HCT116 (cell line): ENCODE results near the gene RAD17. TPM values are rescaled to one million over a fixed set of nuclear protein-coding genes. Genes with fewer than 3 reads are reported as not detected.

Experiments
- ATAC-seq: fragments of 200-7000 bp; cut with Tn5 transposase; 2 replicates; pipeline ENCODE4 v1.9.1; 2020; ENCODE audit warnings: mild to moderate bottlenecking, moderate library complexity
- BruUV-seq: library from RNA; stranded (reverse); fragments of 400-500 nt; replicated peaks from 2 replicates; lab custom pipeline; 2021; lab: Mats Ljungman, UMichigan
- CTCF ChIA-PET: fragments of 300-600 bp; sonication (Branson Sonifier 250); formaldehyde crosslinking; loops from one replicate; lab custom pipeline; 2021; ENCODE audit warnings: antibody characterized with exemption; lab: Charles Lee
- POLR2A ChIA-PET: fragments of 300-600, 350-600 bp; sonication (Branson Sonifier 250); formaldehyde crosslinking; loops from one replicate; lab custom pipeline; 2021; ENCODE audit warnings: antibody characterized with exemption; lab: Charles Lee
- RAD21 ChIA-PET, 2 experiments: fragments of 300-600 bp; sonication (Branson Sonifier 250); formaldehyde crosslinking; loops; one replicate each; lab custom pipeline; 2023; ENCODE audit warnings: low total read pairs in 2 of 2; ENCODE audit not compliant: uncharacterized antibody in 2 of 2, unreplicated experiment in 2 of 2, low non-redundant PET in 1 of 2; lab: Charles Lee
- DNase-seq: peaks from one replicate; pipeline ENCODE4 v3.0.0-alpha.2; 2010; ENCODE audit warnings: low read depth, low spot score
- H2AFZ ChIP-seq: fragments of 200-600 bp; shearing (Covaris generic), sonication (generic); 2 replicates; pipeline ENCODE4 v1.6.1; 2017; ENCODE audit warnings: low read depth, mixed run types, mixed read lengths, antibody characterized with exemption, low read length; ENCODE audit not compliant: poor library complexity, severe bottlenecking
- H3K27ac ChIP-seq: 2 replicates; pipeline ENCODE4 v1.5.1; 2012; ENCODE audit warnings: low read depth, low read length
- H3K27me3 ChIP-seq: fragments of 200-600 bp; sonication (generic); 2 replicates; pipeline ENCODE4 v1.6.1; 2016; ENCODE audit warnings: mixed run types, low read length, mixed read lengths; ENCODE audit not compliant: insufficient read depth
- H3K36me3 ChIP-seq, 2 experiments: fragments of 200-500 bp in 1 of 2; fragments of 200-600 bp in 1 of 2; sonication (Bioruptor generic) in 1 of 2; sonication (generic) in 1 of 2; 2 replicates each; pipeline versions ENCODE4 v1.5.1 to v1.6.1; 2014 to 2016; ENCODE audit warnings: low read length in 2 of 2, inconsistent platforms in 1 of 2, mixed read lengths in 1 of 2, mixed run types in 1 of 2; ENCODE audit not compliant: insufficient read depth in 2 of 2, control insufficient read depth in 1 of 2
- H3K4me1 ChIP-seq, 2 experiments: fragments of 200-600 bp in 1 of 2; sonication (generic) in 1 of 2; 2 replicates each; pipeline versions ENCODE4 v1.5.1 to v1.6.1; 2012 to 2017; ENCODE audit warnings: low read length in 2 of 2, inconsistent platforms in 1 of 2, mild to moderate bottlenecking in 1 of 2, mixed read lengths in 1 of 2, mixed run types in 1 of 2, moderate library complexity in 1 of 2; ENCODE audit not compliant: insufficient read depth in 2 of 2, control insufficient read depth in 1 of 2
- H3K4me2 ChIP-seq: fragments of 200-600 bp; sonication (generic); 2 replicates; pipeline ENCODE4 v1.6.1; 2017; ENCODE audit warnings: mixed run types, low read length, mixed read lengths
- H3K4me3 ChIP-seq, 2 experiments: fragments of 200-600 bp in 1 of 2; sonication (generic) in 1 of 2; replicated peaks in 1 of 2; 2 replicates each; pipeline ENCODE4 v1.5.1; 2011 to 2016; ENCODE audit warnings: low read length in 2 of 2, control low read depth in 1 of 2, low read depth in 1 of 2, mild to moderate bottlenecking in 1 of 2, mixed read lengths in 1 of 2, mixed run types in 1 of 2
- H3K79me2 ChIP-seq: fragments of 200-600 bp; sonication (generic); 2 replicates; pipeline ENCODE4 v1.6.1; 2017; ENCODE audit warnings: mild to moderate bottlenecking, mixed run types, low read length, moderate library complexity, mixed read lengths; ENCODE audit not compliant: insufficient read depth
- H3K9ac ChIP-seq: fragments of 200-600 bp; sonication (generic); 2 replicates; pipeline ENCODE4 v1.6.1; 2016; ENCODE audit warnings: low read length, mixed read lengths
- H3K9me2 ChIP-seq: fragments of 200-600 bp; sonication (generic), shearing (Covaris generic); 2 replicates; pipeline ENCODE4 v1.6.1; 2017; ENCODE audit warnings: mixed run types, mild to moderate bottlenecking, moderate library complexity; ENCODE audit not compliant: insufficient read depth
- H3K9me3 ChIP-seq, 2 experiments: fragments of 200-500 bp in 1 of 2; fragments of 200-600 bp in 1 of 2; sonication (Bioruptor generic) in 1 of 2; sonication (generic) in 1 of 2; 2 replicates each; pipeline ENCODE4 v1.6.1; 2014 to 2017; ENCODE audit warnings: low read length in 2 of 2, mixed read lengths in 2 of 2, inconsistent platforms in 1 of 2, low read depth in 1 of 2, mild to moderate bottlenecking in 1 of 2, mixed run types in 1 of 2, moderate library complexity in 1 of 2; ENCODE audit not compliant: control insufficient read depth in 1 of 2, insufficient read depth in 1 of 2
- H4K20me1 ChIP-seq: fragments of 200-600 bp; sonication (generic), shearing (Covaris generic); 2 replicates; pipeline ENCODE4 v1.6.1; 2017; ENCODE audit warnings: mixed run types, mild to moderate bottlenecking, moderate library complexity; ENCODE audit not compliant: insufficient read depth
- ATF3 ChIP-seq: IDR thresholded peaks from 2 replicates; pipeline ENCODE4 v1.6.1; 2012
- CBX3 ChIP-seq: IDR thresholded peaks from 2 replicates; pipeline ENCODE4 v1.6.1; 2012; ENCODE audit warnings: low read depth
- CEBPB ChIP-seq: IDR thresholded peaks from 2 replicates; pipeline ENCODE4 v1.6.1; 2012; ENCODE audit warnings: low read depth
- CTCF ChIP-seq, 3 experiments: fragments of 200-600 bp in 1 of 3; sonication (generic) in 1 of 3; IDR thresholded peaks in 2 of 3; conservative IDR thresholded peaks in 1 of 3; 2 replicates each; pipeline ENCODE4 v1.5.1; 2012 to 2017; ENCODE audit warnings: low read depth in 2 of 3, low read length in 2 of 3, antibody characterized with exemption in 1 of 3, borderline replicate concordance in 1 of 3, control low read depth in 1 of 3, mild to moderate bottlenecking in 1 of 3, mixed read lengths in 1 of 3, mixed run types in 1 of 3, moderate library complexity in 1 of 3; ENCODE audit not compliant: insufficient read depth in 1 of 3
- EGR1 ChIP-seq: IDR thresholded peaks from 2 replicates; pipeline ENCODE4 v1.6.1; 2012; ENCODE audit warnings: low read depth
- ELF1 ChIP-seq: IDR thresholded peaks from 2 replicates; pipeline ENCODE4 v1.6.1; 2012; ENCODE audit warnings: low read depth, borderline replicate concordance
- EZH2 ChIP-seq: fragments of 200-600 bp; sonication (generic); IDR thresholded peaks from 2 replicates; pipeline ENCODE4 v1.6.1; 2017; ENCODE audit warnings: antibody characterized with exemption, mixed run types
- EZH2phosphoT487 ChIP-seq: fragments of 200-600 bp; IDR thresholded peaks from 2 replicates; pipeline ENCODE4 v1.6.1; 2018; ENCODE audit warnings: antibody characterized with exemption, borderline replicate concordance
- FOSL1 ChIP-seq: IDR thresholded peaks from 2 replicates; pipeline ENCODE4 v1.6.1; 2012; ENCODE audit warnings: low read depth
- POLR2A ChIP-seq: IDR thresholded peaks from 2 replicates; pipeline ENCODE4 v1.7.0; 2011; ENCODE audit warnings: borderline replicate concordance; ENCODE audit not compliant: insufficient read depth, insufficient read length; ENCODE audit errors: extremely low read depth
- RAD21 ChIP-seq: IDR thresholded peaks from 2 replicates; pipeline ENCODE4 v1.6.1; 2012; ENCODE audit warnings: low read depth, mild to moderate bottlenecking
- REST ChIP-seq: IDR thresholded peaks from 2 replicates; pipeline ENCODE4 v1.6.1; 2012; ENCODE audit warnings: low read depth
- SP1 ChIP-seq: IDR thresholded peaks from 2 replicates; pipeline ENCODE4 v1.6.1; 2012; ENCODE audit warnings: low read depth
- TCF7L2 ChIP-seq: IDR thresholded peaks from 2 replicates; pipeline ENCODE4 v1.7.0; 2011; ENCODE audit warnings: borderline replicate concordance, inconsistent platforms; ENCODE audit not compliant: insufficient read depth, insufficient read length; ENCODE audit errors: extremely low read depth
- ZBTB33 ChIP-seq: IDR thresholded peaks from 2 replicates; pipeline ENCODE4 v1.6.1; 2011; ENCODE audit warnings: mild to moderate bottlenecking, low read length, moderate library complexity; ENCODE audit not compliant: insufficient replicate concordance; ENCODE audit errors: extremely low read depth
- ZFX ChIP-seq: fragments of 450-650 bp; IDR thresholded peaks from 2 replicates; pipeline ENCODE4 v1.6.1; 2017
- ZNF274 ChIP-seq: fragments of 200-500 bp; sonication (Bioruptor generic); IDR thresholded peaks from 2 replicates; pipeline ENCODE4 v1.6.1; 2014; ENCODE audit warnings: mild to moderate bottlenecking, low read depth, low read length, inconsistent platforms
- intact Hi-C: fragments of 100-400 bp; cut with micrococcal nuclease; formaldehyde crosslinking; loops from 2 replicates; pipeline ENCODE4 v1.10.0; 2022
- total RNA-seq: library from RNA; stranded (reverse); gene quantifications from one replicate; pipeline ENCODE4 v1.2.1, GENCODE V29; 2021; ENCODE audit not compliant: unreplicated experiment
- TF ChIP-seq, protein P1 (sequence below): IDR thresholded peaks from 2 replicates; pipeline ENCODE4 v1.6.1; 2012

Gene RAD17
- total RNA-seq, 1 experiment from 2014 or later, result 29.0 TPM

DNA sequence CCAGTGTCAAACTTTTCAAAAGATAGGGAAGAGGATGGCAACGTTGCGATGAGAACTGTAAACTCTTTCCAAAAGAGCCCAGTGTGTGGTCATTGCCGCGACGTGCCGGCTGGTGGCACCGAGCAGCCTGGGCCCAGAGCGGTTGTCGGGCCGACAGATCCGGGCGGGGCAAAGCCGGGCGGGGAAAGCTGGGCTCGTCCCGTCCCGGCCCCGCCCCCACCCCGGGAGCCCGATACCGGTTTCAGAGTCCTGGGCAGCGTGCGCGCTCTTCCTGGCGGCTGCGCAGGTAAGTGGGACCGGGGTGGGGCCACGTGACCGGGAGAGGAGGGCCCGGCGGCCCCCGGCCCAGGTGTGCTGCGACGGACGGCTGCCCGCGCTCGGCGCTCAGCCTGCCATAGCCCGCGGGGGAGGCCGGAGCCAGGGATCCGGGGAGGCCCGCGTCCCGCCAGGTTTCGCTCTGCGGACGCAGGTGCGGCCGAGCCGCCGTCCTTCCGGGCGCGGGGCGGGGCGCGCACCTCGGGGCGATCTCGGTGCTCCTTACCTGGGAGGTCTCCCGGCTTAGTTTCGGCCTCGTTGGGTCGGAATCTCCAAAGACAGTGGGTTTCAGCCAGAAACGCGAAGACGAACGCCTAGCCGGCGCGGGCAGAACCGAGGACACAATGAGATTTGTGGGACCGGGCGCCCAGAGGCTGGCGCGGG, 45.4 kb downstream of the RAD17 start, which contains the start of gene MARVELD2:
Gene MARVELD2 (plus strand): TSS at position 232 of the 699 bp plus-strand sequence. CDS start 4,270 bp downstream, outside the sequence.
- H3K27me3 ChIP-seq, result no peaks in the 10 kb centered on the region
- no peaks in the 10 kb centered on the region for H4K20me1 ChIP-seq
- H3K4me3 ChIP-seq, result peak within 1 kb of the TSS; percentile 78 to 94
- ATAC-seq (peak; percentile 96), DNase-seq (peak; percentile 77)
- ChIA-PET POLR2A (no interaction called here), RAD21 (no interaction called here), CTCF (no interaction called here)
- H3K4me1 ChIP-seq, result peaks cover 5 to 17% of the 10 kb centered on the region in 2 experiments; a peak in 3 of 4 replicates
- H3K9ac ChIP-seq, result peak within 1 kb of the TSS; percentile 88
- H3K4me2 ChIP-seq, result peak within 1 kb of the TSS; percentile 82
- no peaks in the 10 kb centered on the region for H3K9me3 ChIP-seq
- H3K27ac ChIP-seq, result peak within 1 kb of the TSS; percentile 92
- intact Hi-C loops, result loop anchor here (2.0 kb wide), 1 partner anchor 78 kb away; the partner anchor contains the start of gene OCLN
- no peaks in the 10 kb centered on the region for H3K9me2 ChIP-seq
- BruUV-seq, result no TSS peak
- H3K79me2 ChIP-seq, result peaks cover 11% of the 10 kb centered on the region
- H3K36me3 ChIP-seq, result peaks cover 7 to 11% of the 10 kb centered on the region in 2 experiments; a peak in 2 of 4 replicates
- H2AFZ ChIP-seq, result peak within 1 kb of the TSS; percentile 29
- peak; percentile 85 for TF ChIP-seq ZFX
- no peak for TF ChIP-seq ELF1
- 0 out of 2 replicates have a peak, but pooled peaks have one; percentile 39 for TF ChIP-seq EGR1
- no peak for TF ChIP-seq FOSL1
- TF ChIP-seq POLR2A, result peak; percentile 60
- no peak for TF ChIP-seq ZNF274
- peak; percentile 72; the same call in 1 of the 2 replicates for TF ChIP-seq SP1
- no peak for TF ChIP-seq ZBTB33
- TF ChIP-seq ATF3, result no peak
- TF ChIP-seq, protein P1, sequence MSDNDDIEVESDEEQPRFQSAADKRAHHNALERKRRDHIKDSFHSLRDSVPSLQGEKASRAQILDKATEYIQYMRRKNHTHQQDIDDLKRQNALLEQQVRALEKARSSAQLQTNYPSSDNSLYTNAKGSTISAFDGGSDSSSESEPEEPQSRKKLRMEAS, result peak; percentile 92
- TF ChIP-seq TCF7L2, result peak; percentile 13
- no peak for TF ChIP-seq EZH2phosphoT487
- TF ChIP-seq CEBPB, result no peak
- no peak for TF ChIP-seq REST
- TF ChIP-seq EZH2, result no peak
- TF ChIP-seq RAD21, result peak; percentile 82
- TF ChIP-seq CBX3, result 0 out of 2 replicates have a peak, but pooled peaks have one; percentile 25
- peak; percentile 28 to 50 (median 36); a peak in 5 of 6 replicates for TF ChIP-seq CTCF (IDR thresholded peaks at IDR 0.05 in 2 of 3, conservative IDR thresholded peaks at IDR 0.05 in 1 of 3; ENCODE audit: borderline replicate concordance in 1 of 3, insufficient read depth in 1 of 3, low read depth in 2 of 3, low read length in 2 of 3)
